Coronary artery (tissue), 2 donors: ENCODE data around the gene EED.

Experiments
- DNase-seq: peaks from one replicate; pipeline ENCODE4 v3.0.0-alpha.2; 2017; ENCODE audit warnings: low spot score
- H3K27ac ChIP-seq, 2 donors: fragments of 200-600 bp; sonication (generic); one replicate each; pipeline ENCODE4 v1.5.1; 2016 to 2019
- H3K4me3 ChIP-seq: fragments of 200-600 bp; sonication (generic); 2 replicates; pipeline ENCODE4 v1.5.1; 2016; ENCODE audit warnings: mild to moderate bottlenecking, moderate library complexity
- TF ChIP-seq, protein P1 (sequence below): fragments of 200-600 bp; sonication (generic); IDR thresholded peaks from one replicate; pipeline ENCODE4 v1.5.1; 2019; ENCODE audit warnings: antibody characterized with exemption

Gene EED

DNA sequence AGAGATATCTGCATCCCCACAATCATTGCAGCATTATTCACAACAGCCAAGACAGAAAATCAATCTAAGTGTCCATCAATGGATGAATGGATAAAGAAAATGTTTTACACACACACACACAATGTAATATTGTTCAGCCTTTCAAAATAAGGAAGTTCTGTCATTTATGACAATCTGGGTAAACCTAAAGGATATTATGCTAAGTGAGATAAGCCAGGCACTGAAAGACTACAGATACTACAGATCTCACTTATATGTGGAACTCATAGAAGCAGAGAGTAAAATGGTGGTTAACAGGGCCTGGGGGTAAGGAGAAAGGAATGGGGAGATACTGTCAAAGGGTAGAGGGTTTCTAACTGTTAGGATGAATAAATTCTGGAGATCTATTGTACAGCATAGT lies 36.0 kb upstream of the EED start:
- TF ChIP-seq, protein P1, sequence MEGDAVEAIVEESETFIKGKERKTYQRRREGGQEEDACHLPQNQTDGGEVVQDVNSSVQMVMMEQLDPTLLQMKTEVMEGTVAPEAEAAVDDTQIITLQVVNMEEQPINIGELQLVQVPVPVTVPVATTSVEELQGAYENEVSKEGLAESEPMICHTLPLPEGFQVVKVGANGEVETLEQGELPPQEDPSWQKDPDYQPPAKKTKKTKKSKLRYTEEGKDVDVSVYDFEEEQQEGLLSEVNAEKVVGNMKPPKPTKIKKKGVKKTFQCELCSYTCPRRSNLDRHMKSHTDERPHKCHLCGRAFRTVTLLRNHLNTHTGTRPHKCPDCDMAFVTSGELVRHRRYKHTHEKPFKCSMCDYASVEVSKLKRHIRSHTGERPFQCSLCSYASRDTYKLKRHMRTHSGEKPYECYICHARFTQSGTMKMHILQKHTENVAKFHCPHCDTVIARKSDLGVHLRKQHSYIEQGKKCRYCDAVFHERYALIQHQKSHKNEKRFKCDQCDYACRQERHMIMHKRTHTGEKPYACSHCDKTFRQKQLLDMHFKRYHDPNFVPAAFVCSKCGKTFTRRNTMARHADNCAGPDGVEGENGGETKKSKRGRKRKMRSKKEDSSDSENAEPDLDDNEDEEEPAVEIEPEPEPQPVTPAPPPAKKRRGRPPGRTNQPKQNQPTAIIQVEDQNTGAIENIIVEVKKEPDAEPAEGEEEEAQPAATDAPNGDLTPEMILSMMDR = no peak
- H3K27ac ChIP-seq = no peak overlapping the region
- no peak overlapping the region for H3K4me3 ChIP-seq
- no peak for DNase-seq

DNA sequence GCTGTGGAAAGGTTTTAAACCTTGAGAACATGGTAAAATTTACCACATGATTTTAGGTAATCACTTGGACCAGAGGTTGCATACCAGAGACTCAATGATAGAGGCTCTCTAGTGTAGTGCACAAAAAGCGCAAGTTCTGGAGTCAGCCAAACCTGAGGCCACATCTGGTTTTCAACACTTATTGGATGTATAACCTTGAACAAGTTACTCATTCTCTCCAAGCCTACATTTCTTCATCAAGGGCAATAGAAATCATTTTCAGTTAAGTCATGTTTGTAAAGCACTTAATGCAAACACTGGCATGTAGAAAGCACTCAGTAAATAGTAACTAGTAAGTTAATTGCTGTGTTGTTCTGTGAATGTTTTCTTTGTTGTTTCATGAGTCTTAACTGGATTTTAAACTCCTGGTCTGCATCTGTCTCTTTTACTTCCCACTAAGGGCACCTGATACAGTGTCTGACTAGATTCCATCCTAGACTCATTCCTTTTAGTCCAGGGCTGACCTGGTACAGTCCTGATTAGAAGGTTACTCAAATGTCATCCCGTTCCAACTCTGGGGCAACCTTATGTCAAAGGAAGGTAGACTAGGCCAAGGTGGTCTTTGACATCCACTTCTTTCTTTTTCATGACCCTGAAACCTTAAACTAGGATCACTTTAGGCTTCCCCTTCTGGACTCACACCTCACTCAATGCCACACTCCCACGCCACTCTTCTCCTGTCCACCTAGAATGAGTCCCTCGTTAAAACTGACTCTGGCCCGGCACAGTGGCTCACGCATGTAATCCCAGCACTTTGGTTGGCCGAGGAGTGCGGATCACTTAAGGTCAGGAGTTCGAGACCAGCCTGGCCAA lies 34.5 kb upstream of the EED start:
- Histone ChIP-seq H3K4me3 (no peak overlapping the region), H3K27ac (no peak overlapping the region)
- DNase-seq = no peak
- TF ChIP-seq, protein P1 = no peak

DNA sequence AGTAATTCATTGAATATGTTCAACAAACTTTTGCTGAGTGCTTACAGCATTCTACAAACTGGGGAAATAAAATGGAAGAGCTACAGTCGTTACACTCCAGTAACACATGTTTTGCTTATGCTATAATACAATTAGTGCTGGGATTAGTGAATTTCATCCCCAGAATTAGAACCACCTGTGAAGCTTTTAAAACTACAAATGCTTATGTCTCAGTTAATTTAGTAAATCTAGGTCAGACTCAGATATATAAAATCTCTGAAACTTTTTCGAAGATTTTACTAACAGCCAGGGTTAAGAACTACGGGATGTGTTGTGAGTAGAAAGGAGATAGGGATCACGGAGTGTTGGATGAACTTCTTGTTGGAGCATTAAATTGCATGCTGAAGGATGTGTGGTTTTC lies 33.7 kb upstream of the EED start:
- Histone ChIP-seq H3K4me3 (no peak overlapping the region), H3K27ac (no peak overlapping the region)
- no peak for DNase-seq
- TF ChIP-seq, protein P1 = no peak

DNA sequence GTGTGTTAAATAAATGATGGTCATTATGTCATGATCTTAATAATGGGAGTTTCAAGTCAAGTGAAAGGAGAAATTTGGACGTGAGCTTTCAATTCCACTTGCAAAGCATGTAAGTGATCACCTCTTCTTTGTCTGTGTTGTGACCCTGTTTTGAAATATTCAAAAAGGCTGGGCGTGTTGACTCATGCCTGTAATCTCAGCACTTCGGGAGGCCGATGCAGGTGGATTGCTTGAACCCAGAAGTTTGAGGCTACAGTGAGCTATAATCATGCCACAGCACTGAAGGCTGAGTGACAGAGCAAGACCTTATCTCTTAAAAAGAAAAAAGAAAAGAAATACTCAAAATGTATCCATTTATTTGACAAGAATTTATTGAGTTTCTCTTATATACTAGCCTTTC lies 32.9 kb upstream of the EED start:
- DNase-seq = no peak
- Histone ChIP-seq H3K4me3 (no peak overlapping the region), H3K27ac (no peak overlapping the region)
- TF ChIP-seq, protein P1 = no peak

DNA sequence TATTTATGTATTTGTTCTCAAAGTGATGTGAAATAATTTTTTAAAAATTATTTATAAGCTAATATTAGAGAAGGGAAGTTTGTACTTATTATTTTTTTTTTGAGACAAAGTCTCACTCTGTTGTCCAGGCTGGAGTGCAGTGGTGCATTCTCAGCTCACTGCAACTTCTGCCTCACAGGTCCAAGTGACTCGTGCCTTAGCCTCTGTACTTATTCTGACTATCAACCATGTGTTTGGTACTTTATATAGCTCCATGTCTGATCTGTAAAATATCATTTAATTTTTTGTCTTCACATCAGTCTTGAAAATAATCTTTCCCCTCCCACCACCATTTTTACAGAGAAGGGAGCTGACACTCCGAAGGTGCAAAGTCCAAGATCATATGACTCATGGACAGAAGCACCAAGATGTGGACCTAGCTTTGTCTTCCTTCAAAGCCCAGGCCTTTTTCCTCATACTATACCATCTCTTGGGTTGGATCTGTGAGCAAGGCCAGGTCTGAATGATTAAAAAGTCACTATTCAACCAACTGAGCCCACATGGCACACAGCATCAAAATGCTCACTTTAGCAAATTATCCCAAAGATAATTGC lies 32.4 kb upstream of the EED start:
- H3K27ac ChIP-seq = no peak overlapping the region
- TF ChIP-seq, protein P1 = no peak
- no peak for DNase-seq
- no peak overlapping the region for H3K4me3 ChIP-seq

DNA sequence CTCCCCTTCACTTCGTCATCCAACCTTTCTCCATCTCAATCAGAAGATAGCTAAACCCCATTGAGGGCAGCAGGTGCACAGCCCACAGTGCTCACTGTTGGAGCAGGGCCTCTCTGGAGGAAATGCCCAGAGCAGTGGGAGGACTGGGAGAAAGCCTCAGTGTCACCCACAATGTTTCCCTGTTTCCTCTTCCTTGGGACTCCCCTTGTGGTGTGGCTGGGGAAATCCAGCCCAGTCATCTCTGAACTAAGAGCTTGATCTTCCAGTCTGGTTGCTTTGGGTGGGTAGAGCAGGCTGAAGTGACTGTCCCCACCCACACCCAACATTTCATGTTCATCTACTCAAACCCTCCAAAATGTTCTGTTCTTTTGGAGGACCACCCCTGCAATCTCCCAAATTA lies 29.8 kb upstream of the EED start:
- H3K27ac ChIP-seq = no peak overlapping the region
- DNase-seq = no peak
- H3K4me3 ChIP-seq = no peak overlapping the region
- TF ChIP-seq, protein P1 = no peak
